GM23338 (cell line): ENCODE data around the gene BFAR.
"Not testable (repeated sequence)": the region's sequence is repeated elsewhere in the genome, so short reads cannot be mapped to it uniquely, and the experiment has no call there.

Experiments
- CREB1 ChIP-seq: fragments of 250-450 bp; sonication (Bioruptor Pico); IDR thresholded peaks from 2 replicates; pipeline ENCODE4 v1.5.0; 2020; ENCODE audit warnings: low read depth, mild to moderate bottlenecking, moderate library complexity
- POLR2AphosphoS5 ChIP-seq: IDR thresholded peaks from 2 replicates; pipeline ENCODE4 v1.6.1; 2016; ENCODE audit warnings: antibody characterized with exemption, low read depth
- TF ChIP-seq, protein P1 (sequence below), 2 experiments: fragments of 200-600 bp in 1 of 2; sonication (generic) in 1 of 2; conservative IDR thresholded peaks; 2 replicates each; pipeline versions ENCODE4 v1.5.1 to v1.6.1; 2016 to 2017; ENCODE audit warnings: antibody characterized with exemption in 2 of 2, low read depth in 2 of 2, mild to moderate bottlenecking in 2 of 2, moderate library complexity in 1 of 2

DNA sequence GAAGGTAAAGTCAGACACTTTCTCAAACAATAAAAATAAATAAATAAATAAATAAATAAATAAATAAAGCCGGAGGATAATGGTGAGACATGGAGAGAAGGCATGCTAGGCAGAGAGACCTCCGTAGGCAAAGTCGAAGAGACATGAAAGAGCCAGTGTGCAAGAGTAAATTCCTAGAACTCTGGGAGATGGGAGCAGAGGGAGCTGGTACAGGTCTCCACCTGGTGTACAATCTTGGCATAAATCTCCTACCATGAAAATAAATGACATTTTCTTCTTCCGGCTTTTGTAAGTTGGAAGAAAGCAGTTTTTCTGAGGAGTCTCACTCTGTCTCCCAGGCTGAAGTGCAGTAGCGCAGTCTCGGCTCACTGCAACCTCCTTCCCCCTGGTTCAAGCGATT lies 69.1 kb downstream of the BFAR start:
- TF ChIP-seq, protein P1, sequence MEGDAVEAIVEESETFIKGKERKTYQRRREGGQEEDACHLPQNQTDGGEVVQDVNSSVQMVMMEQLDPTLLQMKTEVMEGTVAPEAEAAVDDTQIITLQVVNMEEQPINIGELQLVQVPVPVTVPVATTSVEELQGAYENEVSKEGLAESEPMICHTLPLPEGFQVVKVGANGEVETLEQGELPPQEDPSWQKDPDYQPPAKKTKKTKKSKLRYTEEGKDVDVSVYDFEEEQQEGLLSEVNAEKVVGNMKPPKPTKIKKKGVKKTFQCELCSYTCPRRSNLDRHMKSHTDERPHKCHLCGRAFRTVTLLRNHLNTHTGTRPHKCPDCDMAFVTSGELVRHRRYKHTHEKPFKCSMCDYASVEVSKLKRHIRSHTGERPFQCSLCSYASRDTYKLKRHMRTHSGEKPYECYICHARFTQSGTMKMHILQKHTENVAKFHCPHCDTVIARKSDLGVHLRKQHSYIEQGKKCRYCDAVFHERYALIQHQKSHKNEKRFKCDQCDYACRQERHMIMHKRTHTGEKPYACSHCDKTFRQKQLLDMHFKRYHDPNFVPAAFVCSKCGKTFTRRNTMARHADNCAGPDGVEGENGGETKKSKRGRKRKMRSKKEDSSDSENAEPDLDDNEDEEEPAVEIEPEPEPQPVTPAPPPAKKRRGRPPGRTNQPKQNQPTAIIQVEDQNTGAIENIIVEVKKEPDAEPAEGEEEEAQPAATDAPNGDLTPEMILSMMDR (conservative IDR thresholded peaks at IDR 0.05; ENCODE audit: low read depth in 2 of 2), result not testable (repeated sequence)
- TF ChIP-seq POLR2AphosphoS5; CREB1 (CRISPR knock-in tag): not testable (repeated sequence)
